ENCODE results near the gene ABCC12. TPM values are rescaled to one million over a fixed set of nuclear protein-coding genes. Genes with fewer than 3 reads are reported as not detected.

Gene ABCC12
- polyA plus RNA-seq, 2 of the 4 experiments (the other 2 are of a cell fraction): 0.23 TPM; not detected in 1

DNA sequence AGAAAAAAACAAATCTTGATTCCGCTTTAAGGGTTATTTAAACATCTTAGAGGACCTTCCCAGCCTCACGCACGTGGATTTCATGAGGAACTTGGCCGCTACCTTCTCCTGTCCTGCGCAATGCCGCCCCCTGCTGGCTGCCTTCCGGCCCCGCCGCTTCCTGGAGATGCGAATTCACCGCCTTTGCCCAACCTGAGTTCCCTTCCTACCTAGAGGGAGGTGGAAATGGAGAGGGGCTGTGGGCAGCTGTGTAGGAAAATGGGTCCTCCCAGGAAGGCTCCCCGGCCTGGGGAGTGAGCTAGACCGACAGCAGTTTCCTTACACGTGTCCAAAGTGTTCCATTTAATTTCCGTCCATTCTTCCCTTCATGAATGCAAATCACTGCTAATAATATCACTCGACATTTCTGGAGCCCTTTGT lies 1.0 kb upstream of the ABCC12 start (continued):
- TF ChIP-seq CHD4 (IDR thresholded peaks at IDR 0.05; ENCODE audit: borderline replicate concordance) (no peak), ZFP36 (IDR thresholded peaks at IDR 0.05; ENCODE audit: borderline replicate concordance, partially characterized antibody) (no peak), ATOH8 (CRISPR knock-in tag; IDR thresholded peaks at IDR 0.05; ENCODE audit: low read depth) (no peak), PHF8 (IDR thresholded peaks at IDR 0.05; ENCODE audit: borderline replicate concordance, low read depth) (no peak), MYC (IDR thresholded peaks at IDR 0.05; ENCODE audit: borderline replicate concordance, low read length) (peak; percentile 85; the same call in 1 of the 2 replicates), PBX3 (IDR thresholded peaks at IDR 0.05) (no peak), POLR2AphosphoS2 (conservative IDR thresholded peaks at IDR 0.05; ENCODE audit: low read length) (no peak)

DNA sequence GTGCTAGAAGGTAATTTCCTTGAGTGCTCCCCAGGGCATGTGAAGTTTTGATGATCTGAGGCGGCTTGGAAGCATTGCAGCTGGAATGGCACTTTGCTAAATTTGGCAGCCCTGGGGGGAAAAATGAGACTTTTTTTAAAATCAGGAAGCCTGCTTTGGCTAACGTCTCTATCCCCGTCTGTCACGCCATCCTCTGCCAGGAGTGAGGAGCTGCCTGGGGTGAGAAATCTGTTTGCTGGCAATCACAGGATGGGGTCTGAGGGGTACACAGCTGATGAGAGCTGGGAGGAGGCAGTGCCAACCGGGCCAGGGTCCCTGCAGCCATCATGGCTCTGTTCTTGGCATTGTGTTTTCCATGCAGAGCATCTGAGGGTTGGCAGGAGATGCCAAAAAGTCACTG lies 2.0 kb downstream of the ABCC12 start:
- no peak overlapping the region for H3K4me2 ChIP-seq
- no peak for TF ChIP-seq NR3C1 (IDR thresholded peaks at IDR 0.05)
- no peak for TF ChIP-seq FOSB (CRISPR knock-in tag; IDR thresholded peaks at IDR 0.05)
- no peak for TF ChIP-seq FOXS1 (CRISPR knock-in tag; IDR thresholded peaks at IDR 0.05)
- TF ChIP-seq EP300 (IDR thresholded peaks at IDR 0.05): no peak
- no peak for TF ChIP-seq SREBF2 (IDR thresholded peaks at IDR 0.05)
- TF ChIP-seq RFX5 (IDR thresholded peaks at IDR 0.05): no peak
- no peak for TF ChIP-seq RARB (CRISPR knock-in tag; IDR thresholded peaks at IDR 0.05)
- no peak for TF ChIP-seq JUNB (IDR thresholded peaks at IDR 0.05)
- no peak for TF ChIP-seq CHD4 (IDR thresholded peaks at IDR 0.05; ENCODE audit: borderline replicate concordance)
- TF ChIP-seq GATA3 (IDR thresholded peaks at IDR 0.05; ENCODE audit: borderline replicate concordance): no peak
- no peak for ATAC-seq
- H3K4me3 ChIP-seq: no peak overlapping the region
- ChIA-PET CTCF (interaction anchor here (2.1 kb wide), 1 partner anchor 1010 kb away, joined by 5 read pairs; the partner anchor contains the start of gene NETO2), POLR2A (no interaction called here)
- H3K4me1 ChIP-seq: peaks cover 29% of the 10 kb centered on the region
- FAIRE-seq: no peak
- 92% methylated on average over 5 of the region's 5 CpGs for WGBS (ENCODE audit: missing lambda C conversion rate)
- peak overlapping the region in 1 of 2 experiments; percentile 40; a peak in 1 of 6 replicates for H3K27ac ChIP-seq
- no peak for DNase-seq (ENCODE audit: low read depth in 1 of 2, low spot score in 1 of 2)
- H3K9me3 ChIP-seq: peaks cover 1% of the 10 kb centered on the region; the same call in 2 of the 3 replicates

DNA sequence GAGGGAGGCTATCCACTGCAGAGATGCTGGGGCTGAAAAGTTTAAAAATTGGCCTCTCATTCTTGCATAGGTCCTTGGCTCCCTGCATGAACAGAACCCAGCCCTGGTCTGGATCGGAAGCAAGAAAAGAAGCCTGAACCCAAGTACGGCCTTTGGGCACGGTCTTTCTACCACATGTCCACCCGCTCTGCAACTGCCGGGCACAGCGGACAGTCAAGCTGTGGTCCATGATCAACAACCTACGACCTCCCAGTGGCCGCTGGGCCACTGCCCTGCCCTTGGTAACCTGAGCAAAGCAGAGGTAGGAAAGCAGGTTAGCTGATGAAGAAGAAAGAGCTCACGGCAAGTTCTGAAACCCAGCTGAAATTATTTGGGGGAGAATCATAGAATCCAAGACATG lies 3.6 kb downstream of the ABCC12 start:
- FAIRE-seq (no peak), ATAC-seq (no peak), DNase-seq (ENCODE audit: low read depth in 1 of 2, low spot score in 1 of 2) (no peak)
- Histone ChIP-seq H3K4me3 (no peak overlapping the region), H3K4me1 (peaks cover 13% of the 10 kb centered on the region), H3K4me2 (no peak overlapping the region), H3K27ac (no peak overlapping the region), H3K9me3 (peaks cover 5% of the 10 kb centered on the region; the same call in 2 of the 3 replicates)
- WGBS (ENCODE audit: missing lambda C conversion rate): 93% methylated on average over 9 of the region's 9 CpGs
- ChIA-PET CTCF (interaction anchor here (1.4 to 2.1 kb wide), 2 partner anchors 28 to 1009 kb away, joined by 3 to 5 read pairs; partner anchors contain the start of gene NETO2), POLR2A (no interaction called here)
- TF ChIP-seq NFE2L2 (conservative IDR thresholded peaks at IDR 0.05; ENCODE audit: low read length) (no peak), CBX2 (IDR thresholded peaks at IDR 0.05; ENCODE audit: borderline replicate concordance, low read depth) (no peak), PBX3 (IDR thresholded peaks at IDR 0.05) (no peak), MYC (IDR thresholded peaks at IDR 0.05; ENCODE audit: borderline replicate concordance, low read length) (no peak), RAD21 (conservative IDR thresholded peaks at IDR 0.05 in 1 of 2, IDR thresholded peaks at IDR 0.05 in 1 of 2) (no peak), E2F6 (IDR thresholded peaks at IDR 0.05; ENCODE audit: borderline replicate concordance, low read depth) (no peak), HOXB5 (CRISPR knock-in tag; IDR thresholded peaks at IDR 0.05) (no peak), EHF (CRISPR knock-in tag; IDR thresholded peaks at IDR 0.05) (no peak), CHD2 (IDR thresholded peaks at IDR 0.05; ENCODE audit: low read length, partially characterized antibody) (no peak), HDAC2 (IDR thresholded peaks at IDR 0.05) (no peak), ZC3H11A (IDR thresholded peaks at IDR 0.05) (no peak), NPAS2 (CRISPR knock-in tag; IDR thresholded peaks at IDR 0.05; ENCODE audit: borderline replicate concordance) (no peak), HMGXB4 (CRISPR knock-in tag; IDR thresholded peaks at IDR 0.05; ENCODE audit: borderline replicate concordance) (no peak), CHD4 (IDR thresholded peaks at IDR 0.05; ENCODE audit: borderline replicate concordance) (no peak)
- TF ChIP-seq, protein P1, sequence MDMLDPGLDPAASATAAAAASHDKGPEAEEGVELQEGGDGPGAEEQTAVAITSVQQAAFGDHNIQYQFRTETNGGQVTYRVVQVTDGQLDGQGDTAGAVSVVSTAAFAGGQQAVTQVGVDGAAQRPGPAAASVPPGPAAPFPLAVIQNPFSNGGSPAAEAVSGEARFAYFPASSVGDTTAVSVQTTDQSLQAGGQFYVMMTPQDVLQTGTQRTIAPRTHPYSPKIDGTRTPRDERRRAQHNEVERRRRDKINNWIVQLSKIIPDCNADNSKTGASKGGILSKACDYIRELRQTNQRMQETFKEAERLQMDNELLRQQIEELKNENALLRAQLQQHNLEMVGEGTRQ (IDR thresholded peaks at IDR 0.05): no peak

Measured in A549 (cell line).